Renal cortex interstitium (tissue), 11 donors: ENCODE data around the gene DCAKD. TPM values are rescaled to one million over a fixed set of nuclear protein-coding genes. Genes with fewer than 3 reads are reported as not detected.

Experiments
- DNase-seq, 11 donors: peaks; one replicate each; pipeline ENCODE4 v3.0.0-alpha.2; 2013; ENCODE audit warnings: low read depth in 9 of 11, low spot score in 4 of 11; ENCODE audit errors: extremely low read depth in 1 of 11
- polyA plus RNA-seq, 3 donors: library from polyadenylated mRNA; unstranded; fragments of 120-200 nt; gene quantifications; one replicate each; pipeline ENCODE4 v1.2.1, GENCODE V29; 2013; ENCODE audit not compliant: insufficient read length in 3 of 3

Gene DCAKD
- polyA plus RNA-seq, 3 donors, result 47.9 to 56.6 (median 54.1) TPM

DNA sequence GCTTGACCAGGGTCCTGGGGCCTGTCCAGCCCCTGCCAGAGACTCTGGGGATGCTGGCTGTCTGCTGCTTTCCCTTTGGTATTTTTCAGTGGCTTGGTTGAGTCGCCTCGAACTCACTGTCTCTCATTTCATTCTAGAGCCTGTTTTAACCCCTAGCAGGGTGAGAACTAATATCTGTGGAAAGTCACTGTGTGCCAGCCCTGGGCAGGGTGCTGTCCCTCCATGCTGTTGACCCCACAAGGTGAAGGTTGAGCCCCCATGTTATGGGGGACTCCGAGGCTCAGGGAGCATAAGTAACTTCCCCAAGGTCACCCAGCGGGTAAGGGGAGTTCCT, 33.0 kb downstream of the DCAKD start:
- no peak for DNase-seq

DNA sequence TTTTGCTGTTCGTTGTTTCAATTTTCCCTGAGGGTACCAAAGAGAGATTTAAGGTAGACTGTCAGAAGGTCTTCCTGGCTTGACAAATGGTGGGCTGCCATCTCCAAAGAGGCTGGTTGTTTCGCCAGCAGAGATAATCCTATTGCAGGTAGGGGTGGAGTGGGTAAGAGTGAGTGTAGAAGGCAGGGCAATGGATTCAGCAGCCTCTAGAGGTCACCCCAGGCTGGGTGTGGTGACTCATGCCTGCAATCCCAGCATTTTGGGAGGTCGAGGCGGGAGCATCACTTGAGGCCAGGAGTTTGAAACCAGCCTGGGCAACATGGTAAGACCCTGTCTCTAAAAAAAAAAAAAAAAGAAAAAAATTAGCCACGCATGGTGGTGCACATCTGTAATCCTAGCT, 34.6 kb downstream of the DCAKD start:
- no peak for DNase-seq

DNA sequence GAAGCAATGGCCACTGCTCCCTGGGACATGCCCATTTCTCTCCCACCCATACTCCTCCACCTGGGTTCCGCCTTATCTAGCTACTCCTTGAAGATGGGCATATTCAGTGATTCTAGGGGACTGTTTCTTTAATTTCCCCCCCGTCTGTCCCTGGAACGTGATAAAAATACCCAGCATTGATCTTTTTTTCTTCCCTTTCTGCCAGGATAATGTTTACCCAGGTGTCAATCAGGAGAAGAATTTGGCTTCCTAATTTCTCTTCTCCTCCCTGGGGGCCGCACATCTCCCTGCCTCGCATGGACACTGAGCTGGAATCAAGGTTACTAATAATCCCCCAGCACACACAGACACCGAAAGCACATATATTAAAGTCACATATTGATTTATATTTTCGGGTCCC, 35.2 kb downstream of the DCAKD start:
- no peak for DNase-seq

DNA sequence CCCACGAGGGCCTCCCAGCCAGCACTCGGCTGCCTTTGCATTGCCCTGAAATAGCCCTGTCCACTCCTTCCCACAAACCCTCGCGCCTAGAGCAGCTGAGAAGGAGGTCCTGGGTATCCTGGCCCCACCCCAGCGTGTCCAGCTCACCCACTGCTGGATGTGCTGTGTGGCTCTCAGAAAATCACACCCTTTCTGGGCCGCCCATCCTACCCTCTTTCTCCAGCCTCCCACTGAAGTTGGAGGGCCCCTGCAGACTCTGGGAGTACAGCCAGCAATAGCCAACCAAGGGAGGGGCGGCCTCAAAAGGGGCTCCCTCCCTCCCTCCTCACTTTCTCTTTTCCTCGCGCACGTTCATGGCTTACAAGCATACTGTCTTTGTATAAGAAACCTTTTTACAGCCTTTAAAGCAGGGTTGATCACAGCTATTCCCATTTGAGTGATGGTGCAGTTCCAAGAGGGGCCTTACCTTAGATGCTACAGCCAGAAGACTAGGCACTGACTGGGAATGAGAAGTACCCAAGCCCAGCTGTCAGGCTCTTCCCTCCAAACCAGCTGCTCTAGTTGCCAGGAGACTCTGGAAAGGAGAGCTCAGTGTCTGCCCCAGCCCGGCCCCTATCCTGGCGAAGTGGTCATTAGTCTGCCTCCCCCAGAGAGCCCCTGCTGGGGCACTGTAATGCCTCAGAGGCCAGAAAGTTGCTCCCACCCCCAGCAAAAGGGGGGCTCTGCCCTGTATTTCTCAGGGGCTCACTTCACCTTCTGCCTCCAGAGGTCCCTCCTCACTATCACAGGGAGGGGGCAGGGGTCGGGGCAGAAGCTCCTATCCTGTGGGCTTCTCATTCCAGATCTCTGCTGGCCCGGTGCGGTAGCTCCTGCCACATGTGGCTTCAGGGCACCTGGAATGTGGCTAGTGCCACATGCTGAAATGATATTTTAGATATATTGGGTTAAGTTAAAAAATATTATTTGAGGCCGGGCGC, 38.1 kb downstream of the DCAKD start:
- no peak for DNase-seq

DNA sequence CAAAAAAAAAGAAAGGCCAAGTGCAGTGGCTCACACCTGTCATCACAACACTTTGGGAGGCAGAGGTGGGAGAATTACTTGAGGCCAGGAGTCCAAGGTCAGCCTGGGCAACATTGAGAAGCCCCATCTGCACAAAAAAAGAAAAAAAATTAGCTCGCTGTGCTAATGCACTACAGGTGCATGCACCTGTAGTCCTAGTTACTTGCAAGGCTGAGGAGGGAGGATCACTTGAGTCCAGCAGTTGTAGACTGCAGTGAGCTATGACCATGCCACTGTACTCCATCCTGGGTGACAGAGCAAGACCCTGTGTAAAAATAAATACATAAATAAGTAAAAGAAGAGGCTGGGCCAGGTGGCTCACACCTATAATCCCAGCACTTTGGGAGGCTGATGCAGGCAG, 39.7 kb downstream of the DCAKD start:
- no peak for DNase-seq

DNA sequence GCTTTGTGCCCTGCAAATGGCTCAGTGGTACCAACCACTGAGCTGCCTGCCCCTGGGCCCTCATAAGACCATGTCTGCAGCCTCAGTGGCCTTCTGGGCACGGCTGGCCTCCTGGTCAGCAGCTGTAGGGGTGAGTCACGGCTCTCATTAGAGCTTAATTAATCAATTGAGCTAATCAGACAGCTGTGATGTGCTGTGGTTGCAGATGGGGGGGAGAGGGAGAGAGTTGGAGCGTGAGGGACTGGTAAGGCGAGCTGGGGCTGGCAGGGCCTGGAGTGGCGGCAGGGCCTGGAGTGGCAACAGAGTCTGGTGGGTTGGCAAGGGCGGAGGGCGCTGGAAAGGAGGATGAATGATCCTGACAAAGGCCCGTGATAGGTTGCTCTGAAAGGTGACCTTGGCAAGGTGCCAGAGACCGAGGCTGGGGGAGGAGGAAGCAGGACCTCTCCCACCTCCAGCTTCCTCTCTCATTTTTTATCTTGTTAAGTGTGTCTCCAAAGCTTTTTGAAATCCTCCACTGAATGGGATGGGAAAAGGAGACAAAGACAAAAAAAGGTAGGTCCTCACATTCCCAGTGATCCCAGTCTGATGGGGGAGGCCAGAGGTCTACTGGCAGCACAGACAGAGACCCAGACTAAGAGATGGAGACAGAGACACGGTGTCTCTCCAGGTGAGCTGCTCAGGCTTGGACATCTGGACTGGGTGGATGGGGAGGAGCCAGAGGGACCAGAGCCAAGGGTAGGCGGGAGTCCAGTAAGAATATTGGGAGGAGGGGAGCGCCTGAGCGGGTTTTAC, 41.6 kb downstream of the DCAKD start:
- DNase-seq, result no peak

DNA sequence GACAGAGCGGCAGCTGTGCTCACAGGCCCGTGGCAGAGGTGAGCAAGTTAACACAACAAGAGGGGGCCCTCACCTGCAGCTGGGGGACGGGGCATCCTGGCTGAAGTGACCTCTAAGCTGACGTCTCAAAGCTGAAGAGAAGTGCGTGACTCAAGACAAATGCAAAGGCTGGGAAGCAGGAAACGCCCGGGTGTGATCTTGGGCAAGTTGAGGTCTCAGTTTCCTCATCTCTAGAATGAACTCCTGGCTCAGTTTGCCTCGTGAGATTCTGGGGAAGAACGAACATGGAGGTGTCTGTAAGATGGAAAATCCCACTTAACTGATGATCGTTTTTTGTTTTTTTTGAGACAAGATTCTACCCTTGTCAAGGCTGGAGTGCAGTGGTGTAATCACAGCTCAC, 43.2 kb downstream of the DCAKD start:
- no peak for DNase-seq

DNA sequence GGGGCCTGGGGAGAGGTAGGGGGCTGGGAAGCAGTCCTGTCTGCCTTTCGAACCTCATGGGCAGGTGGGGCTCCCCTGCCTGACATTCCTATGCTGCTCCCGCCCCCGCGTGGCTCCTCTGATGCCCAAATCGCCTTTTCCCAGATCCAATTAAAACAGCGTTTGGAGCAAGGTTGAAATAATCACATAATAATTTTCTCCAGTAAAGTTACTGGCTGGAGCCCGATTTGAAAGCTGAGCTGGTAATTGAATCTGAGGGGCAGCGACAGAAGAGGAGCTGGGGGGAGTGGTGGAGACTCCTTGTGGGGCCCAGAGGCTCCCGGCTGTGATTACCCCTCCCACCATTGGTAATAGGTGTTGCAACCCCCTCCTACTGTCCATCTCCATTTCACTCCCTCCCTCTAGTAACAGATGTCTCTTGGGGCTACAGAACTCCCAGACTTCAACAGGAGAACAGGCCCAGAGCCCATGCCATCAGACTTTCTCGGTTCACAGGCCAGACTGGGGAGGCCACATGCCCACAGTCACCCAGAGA, 44.4 kb downstream of the DCAKD start:
- peak in 1 of 11 donors; percentile 58 for DNase-seq

DNA sequence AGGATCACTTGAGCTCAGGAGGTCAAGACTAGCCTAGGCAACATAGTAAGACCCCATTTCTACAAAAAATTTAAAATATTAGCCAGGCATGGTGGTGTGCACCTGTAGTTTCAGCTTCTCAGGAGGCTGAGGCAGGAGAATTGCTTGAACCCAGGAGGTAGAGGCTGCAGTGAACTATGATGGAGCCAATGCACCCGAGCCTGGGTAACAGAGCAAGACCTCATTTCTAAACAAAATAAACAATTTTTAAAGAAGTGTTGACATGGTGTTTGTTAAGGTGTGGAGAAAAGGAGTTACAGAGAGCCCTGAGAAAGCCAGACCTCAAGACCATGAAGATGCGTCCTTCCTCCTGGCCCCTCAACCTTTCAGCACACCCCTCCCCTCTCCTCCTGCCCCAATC, 45.7 kb downstream of the DCAKD start:
- DNase-seq, result no peak

DNA sequence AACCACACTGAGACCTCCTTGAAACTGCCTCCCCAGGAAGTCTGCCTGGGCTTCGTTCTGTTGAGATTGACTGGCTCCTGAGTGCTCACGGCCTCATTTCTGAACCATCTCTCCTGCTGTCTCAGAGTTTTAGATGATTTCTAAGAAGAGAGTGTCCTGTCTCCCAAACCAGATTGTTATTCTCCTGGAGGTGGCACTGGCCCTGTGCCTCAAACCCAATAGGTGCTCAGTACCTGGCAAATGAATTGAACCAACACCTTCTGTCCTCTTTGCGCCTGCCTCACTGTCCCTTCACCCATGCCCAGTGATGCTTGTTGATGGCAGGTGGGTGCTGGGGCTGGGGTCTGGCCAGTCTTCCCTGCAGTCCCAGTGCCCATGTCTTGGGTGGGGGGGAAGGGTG, 47.0 kb downstream of the DCAKD start:
- DNase-seq, result no peak

DNA sequence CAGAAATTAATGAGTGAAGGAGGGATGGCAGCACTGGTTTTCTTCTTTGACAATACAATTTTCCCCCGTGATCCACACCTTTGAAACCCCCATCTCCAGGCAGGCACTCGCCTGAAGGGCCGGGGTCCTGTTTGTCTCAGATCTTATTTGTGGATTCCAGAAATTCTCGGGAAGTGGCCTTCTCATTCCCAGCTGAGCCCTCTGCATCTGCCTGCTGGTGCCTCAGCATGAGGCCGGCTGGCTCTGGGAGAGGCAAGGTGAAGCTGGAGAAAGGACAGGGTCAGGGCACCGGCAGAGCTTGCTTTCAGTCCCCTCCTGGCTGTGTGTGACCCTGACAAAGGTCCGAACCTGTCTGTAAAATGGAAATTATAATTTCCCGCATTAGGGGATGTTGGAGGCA, 47.6 kb downstream of the DCAKD start:
- no peak for DNase-seq

DNA sequence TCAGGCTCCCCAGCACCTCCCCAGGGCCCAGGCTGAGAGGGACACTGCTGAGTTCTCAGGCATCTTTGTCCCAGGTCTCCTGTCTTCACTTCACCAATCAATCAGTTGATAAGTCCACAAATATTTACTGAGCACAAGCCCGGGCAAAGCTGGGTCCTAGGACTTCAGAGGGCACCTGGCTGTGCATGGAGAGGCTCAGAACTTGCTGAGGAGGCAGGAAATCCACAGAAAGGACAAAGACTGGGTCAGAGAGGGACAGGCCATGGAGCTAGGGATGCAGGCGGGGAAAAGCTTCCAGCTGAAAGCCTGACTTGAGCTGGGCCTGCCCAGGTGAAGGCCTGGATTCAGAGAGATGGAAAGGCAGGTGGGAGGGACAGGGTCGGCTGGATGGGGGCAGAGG, 50.1 kb downstream of the DCAKD start:
- no peak for DNase-seq

DNA sequence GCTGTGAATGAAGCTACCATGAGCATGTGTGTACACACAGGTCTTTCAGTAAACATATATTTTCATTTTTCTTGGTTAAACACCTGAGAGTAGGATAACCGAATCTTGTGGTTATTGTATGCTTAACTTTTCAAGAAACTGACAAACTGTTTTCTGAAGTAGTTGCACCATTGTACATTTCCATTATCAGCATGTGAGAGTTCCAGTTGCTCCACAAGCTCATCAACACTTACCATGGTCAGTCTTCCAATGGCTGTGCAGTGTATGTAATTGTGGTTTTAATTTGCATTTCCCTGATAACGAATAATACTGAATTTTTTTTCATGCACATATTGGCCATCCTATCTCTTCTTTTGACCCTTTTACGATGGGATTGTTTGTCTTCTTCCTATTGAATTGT, 52.0 kb downstream of the DCAKD start:
- DNase-seq, result no peak

DNA sequence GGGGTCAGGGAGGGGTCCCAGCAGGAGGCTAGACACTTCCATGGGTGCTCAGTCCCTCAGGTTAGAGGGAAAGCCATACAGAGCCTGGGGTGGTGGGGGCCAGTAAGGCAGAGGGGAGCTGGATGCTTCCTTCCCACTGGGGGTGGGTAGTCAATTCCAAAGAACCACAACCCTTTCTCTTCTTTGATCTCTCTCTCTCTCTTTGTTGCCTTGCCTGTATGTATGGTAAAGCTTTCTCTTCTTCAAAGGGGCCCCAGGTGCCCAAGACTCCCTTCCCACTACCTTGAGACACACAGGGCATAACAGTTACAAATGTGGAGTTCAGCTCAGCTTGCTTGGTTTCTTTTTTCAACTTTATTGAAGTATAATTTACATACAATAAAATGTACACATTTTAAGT, 52.8 kb downstream of the DCAKD start:
- DNase-seq, result no peak

DNA sequence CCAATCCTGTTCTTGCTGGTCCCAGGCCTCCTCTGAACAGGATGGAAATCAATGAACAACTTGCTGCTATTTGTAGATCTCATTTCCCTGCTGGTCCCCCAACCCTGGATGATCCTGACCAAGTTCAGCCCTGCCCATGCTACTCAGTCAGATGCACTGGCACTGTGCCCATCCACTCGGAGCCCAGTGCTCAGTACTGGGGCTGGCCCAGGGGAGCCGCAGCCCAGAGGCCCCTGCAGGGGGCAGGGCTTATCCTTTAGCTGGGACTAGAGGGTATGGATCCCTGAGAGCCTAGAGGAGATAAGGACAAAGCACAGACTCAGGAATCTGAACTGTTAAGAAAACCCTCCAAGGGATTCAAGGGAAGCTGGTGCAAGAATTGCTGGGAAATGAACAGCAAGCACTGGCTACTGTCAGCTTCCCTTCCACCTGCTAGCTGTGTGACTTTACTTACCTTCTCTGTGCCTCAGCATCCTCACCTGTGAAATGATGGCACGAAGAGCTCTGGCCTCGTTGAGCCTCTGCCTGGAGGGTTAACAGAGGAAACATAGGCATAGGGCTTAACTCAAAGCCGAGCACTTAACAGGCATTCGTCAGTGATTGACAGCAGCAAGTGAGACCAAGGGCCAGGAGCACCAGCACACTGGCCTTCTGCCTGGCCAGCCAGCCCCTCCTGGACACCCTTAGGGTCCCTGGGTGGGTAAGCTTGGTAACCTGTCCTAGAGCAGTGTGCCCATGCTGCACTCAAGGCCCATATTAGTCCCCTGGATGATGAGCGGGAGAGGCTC, 53.5 kb downstream of the DCAKD start:
- no peak for DNase-seq

DNA sequence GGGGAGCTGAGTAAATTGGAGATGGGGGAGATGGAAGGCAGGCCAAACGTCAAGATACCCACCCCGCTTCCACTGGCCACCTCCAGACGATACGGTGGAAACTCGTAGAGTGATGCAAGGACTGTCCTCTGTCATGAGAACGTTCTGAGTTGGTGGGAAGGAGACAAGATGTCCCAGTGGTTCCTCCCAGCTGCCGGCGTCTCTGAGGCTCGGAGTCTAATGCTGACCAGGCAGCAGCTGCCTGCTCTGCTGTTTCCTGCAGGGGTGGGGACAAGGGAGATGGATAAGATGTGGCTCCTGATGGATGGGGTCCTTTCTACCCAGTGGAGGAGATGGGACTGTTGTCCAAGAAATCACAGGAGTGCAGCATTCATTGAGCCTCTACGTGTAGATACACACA, 55.1 kb downstream of the DCAKD start:
- no peak for DNase-seq

DNA sequence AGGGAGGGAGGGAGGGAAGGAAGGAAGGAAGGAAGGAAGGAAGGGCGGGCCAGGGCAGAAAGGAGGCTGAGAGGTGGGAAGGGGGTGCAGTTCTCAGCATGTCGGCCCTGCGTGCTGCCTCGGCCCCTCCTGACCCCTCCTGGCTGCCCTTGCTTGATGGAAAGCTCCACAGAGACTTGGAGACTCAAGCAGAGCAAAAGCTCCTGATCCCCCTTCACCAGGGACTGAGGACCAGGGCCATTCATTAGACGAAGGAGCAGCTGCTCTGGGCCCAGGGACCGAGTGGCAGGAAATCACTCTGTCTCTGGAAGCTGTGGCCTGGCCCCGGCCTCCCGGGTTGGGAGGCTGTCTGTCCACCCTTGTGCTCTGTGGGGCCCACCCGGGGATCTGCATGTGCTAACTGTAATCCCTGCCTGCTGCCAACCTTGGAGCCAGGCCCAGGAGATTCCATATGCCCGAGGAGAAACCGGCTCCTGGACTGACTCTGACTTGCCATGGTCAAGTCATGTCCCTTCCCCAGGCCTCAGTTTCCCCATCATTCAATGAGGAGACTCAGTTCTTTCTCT, 55.9 kb downstream of the DCAKD start:
- DNase-seq, result no peak

DNA sequence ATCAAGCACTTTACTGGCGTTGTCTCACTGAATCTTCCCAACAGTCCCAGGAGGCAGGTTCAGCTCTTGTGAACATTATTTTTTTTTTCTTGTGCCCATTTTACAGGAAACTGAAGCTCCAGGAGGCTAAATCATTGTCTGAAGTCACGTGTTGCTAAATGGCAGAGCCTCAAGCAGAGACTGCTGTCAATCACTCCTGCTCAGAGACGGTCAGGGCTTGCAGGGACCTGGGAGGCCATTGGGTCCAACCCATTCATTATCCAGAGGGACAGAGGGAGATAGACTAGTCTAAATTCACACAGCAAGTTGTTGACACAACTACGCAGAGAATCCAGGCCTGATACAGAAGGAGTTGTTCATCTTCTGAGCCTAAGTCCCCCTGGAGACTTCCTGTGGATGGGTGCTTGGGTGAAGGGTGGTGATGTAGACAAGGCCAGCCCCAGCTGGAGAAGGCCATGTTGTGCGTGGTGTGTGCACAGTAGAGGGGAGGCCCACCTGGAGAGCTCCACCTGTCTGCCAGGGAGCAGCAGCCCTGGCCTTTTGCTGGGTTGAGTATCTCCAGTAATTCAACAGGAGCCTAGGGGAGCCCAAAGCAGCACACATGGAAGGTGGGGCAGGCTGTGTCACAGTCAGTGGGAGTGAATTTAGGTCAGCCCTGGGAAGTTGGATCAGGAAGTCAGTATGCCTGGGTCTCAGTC, 59.0 kb downstream of the DCAKD start:
- no peak for DNase-seq

DNA sequence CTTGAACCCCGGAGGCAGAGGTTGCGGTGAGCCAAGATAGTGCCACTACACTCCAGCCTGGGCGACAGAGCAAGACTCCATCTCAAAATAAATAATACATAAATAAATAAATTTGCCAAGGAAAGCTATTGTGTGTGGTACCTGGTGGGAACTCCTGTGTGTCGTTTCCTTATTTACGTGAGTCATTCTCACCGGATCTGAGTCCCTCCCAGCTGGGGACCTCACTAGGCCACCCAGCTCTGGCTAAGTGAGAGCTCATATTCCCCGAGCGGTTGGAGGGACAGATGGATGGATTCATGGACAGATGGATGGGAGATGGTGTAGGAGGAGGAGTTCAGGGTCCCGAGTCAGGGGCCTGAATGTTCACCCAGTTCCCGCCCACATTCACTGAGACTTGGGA, 60.4 kb downstream of the DCAKD start:
- no peak for DNase-seq
